ENCODE results near the gene RCOR1.
"Not testable (repeated sequence)": the region's sequence is repeated elsewhere in the genome, so short reads cannot be mapped to it uniquely, and the experiment has no call there.

The RCOR1 gene

GRCh38 chr14:102593061-102593824, 794 bp downstream of the RCOR1 start:
- DNase-seq (ENCODE audit: low spot score): peak; percentile 75

- no peak for DNase-seq (ENCODE audit: low spot score)
Measured at GRCh38 chr14:102593825-102594137, 1.3 kb downstream of the RCOR1 start.

- DNase-seq (ENCODE audit: low spot score): peak; percentile 79
Measured at GRCh38 chr14:102594514-102595175, 2.2 kb downstream of the RCOR1 start.

GRCh38 chr14:102601378-102601925, 9.0 kb downstream of the RCOR1 start:
- DNase-seq (ENCODE audit: low spot score): no peak

- no peak for DNase-seq (ENCODE audit: low spot score)
Measured at GRCh38 chr14:102602421-102603292, 10.2 kb downstream of the RCOR1 start.

- no peak for DNase-seq (ENCODE audit: low spot score)
Measured at GRCh38 chr14:102603293-102603907, 11.0 kb downstream of the RCOR1 start.

GRCh38 chr14:102604183-102604582, 11.7 kb downstream of the RCOR1 start:
- DNase-seq (ENCODE audit: low spot score): no peak

- DNase-seq (ENCODE audit: low spot score): no peak
Measured at GRCh38 chr14:102605029-102605428, 12.6 kb downstream of the RCOR1 start.

GRCh38 chr14:102606296-102606695, 13.8 kb downstream of the RCOR1 start:
- DNase-seq (ENCODE audit: low spot score): no peak

- no peak for DNase-seq (ENCODE audit: low spot score)
Measured at GRCh38 chr14:102608064-102608446, 15.6 kb downstream of the RCOR1 start.

GRCh38 chr14:102610968-102611811, 18.7 kb downstream of the RCOR1 start:
- DNase-seq (ENCODE audit: low spot score): no peak

- DNase-seq (ENCODE audit: low spot score): no peak
Measured at GRCh38 chr14:102616318-102616717, 23.9 kb downstream of the RCOR1 start.

- no peak for DNase-seq (ENCODE audit: low spot score)
Measured at GRCh38 chr14:102616799-102617198, 24.4 kb downstream of the RCOR1 start.

GRCh38 chr14:102619012-102619411, 26.6 kb downstream of the RCOR1 start:
- not testable (repeated sequence) for DNase-seq (ENCODE audit: low spot score)

GRCh38 chr14:102620413-102620812, 28.0 kb downstream of the RCOR1 start:
- DNase-seq (ENCODE audit: low spot score): no peak

- no peak for DNase-seq (ENCODE audit: low spot score)
Measured at GRCh38 chr14:102622262-102622885, 29.9 kb downstream of the RCOR1 start.

- DNase-seq (ENCODE audit: low spot score): no peak
Measured at GRCh38 chr14:102624666-102625065, 32.2 kb downstream of the RCOR1 start.

- DNase-seq (ENCODE audit: low spot score): no peak
Measured at GRCh38 chr14:102625564-102626296, 33.3 kb downstream of the RCOR1 start.

GRCh38 chr14:102626530-102626929, 34.1 kb downstream of the RCOR1 start:
- no peak for DNase-seq (ENCODE audit: low spot score)

- no peak for DNase-seq (ENCODE audit: low spot score)
Measured at GRCh38 chr14:102629011-102629444, 36.6 kb downstream of the RCOR1 start.
